GM21381 (cell line): Measurements from ENCODE around the gene SNX22.
A peak's percentile ranks its signal among the peaks of the same experiment; 100 is the strongest.

ENCODE experiments used
- ATAC-seq: cut with Tn5 transposase; IDR thresholded peaks from one replicate; pipeline ENCODE4 v1.9.1; 2021; ENCODE audit warnings: mild to moderate bottlenecking, moderate library complexity; ENCODE audit not compliant: unreplicated experiment

The SNX22 gene

DNA sequence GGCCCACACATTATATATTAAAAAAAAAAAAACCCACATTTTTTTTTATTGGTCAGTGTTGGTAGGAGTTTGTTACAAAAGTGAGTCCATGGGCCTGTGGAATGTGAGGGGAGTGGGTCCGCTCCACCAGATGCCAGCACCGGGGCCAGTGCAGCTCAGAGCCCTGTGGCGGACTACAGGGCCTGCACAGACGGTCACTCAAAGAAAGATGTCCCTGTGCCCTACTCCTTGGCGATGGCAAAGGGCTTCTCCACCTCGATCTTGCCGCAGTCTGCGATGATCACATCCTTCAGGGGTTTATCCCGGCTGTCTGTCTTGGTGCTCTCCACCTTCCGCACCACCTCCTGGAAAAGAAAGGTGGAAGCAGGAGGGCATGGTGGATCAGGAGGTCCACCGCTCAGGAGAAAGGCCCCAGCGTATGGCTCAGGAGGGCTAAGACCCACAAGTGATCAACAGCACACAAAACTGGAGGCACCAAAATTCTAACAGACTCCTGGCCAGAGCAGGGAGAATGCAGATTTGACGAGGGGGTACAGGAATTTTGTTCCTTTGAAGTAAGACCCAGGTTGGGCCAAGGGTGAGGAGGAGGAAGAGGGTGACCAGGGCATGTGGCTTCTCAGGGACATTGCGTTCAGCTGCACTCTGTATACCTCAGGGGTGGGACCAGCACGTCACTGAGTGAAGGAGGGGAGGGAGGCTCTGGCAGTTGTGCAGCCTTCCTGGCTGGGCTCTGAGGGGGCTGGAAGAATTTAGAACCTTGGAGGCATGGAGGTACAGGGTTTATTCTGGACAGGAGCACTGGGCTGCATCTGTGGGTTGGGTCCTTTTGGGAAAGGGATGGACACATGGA, 4.5 kb downstream of the SNX22 start:
- ATAC-seq: no peak

DNA sequence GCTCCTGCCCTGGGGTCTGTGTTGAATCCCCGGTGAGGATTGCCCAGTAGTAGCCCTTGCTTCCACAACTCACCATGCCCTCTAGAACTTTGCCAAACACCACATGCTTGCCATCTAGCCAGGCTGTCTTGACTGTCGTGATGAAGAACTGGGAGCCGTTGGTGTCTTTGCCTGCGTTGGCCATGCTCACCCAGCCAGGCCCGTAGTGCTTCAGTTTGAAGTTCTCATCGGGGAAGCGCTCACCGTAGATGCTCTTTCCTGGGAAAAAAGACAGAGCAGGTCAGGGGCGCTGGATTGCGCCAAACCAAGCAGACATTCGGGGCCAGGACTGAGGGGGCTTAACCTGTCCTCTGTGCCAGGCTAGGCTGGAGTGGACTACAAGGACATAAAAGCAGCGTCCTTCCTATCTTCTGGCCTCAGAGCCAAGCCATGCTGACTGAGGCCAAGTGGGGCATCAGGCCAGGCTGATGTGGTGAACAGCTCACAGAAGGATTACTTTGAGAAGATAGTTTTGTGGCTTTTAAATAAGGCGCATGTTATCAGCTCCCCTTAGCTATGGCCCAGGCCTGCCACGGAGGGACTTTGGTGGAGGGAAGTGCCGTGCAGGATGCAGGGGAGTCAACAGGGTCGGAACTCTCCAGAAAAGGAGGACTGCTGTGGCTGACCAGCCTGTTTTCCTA, 5.3 kb downstream of the SNX22 start:
- ATAC-seq: no peak

DNA sequence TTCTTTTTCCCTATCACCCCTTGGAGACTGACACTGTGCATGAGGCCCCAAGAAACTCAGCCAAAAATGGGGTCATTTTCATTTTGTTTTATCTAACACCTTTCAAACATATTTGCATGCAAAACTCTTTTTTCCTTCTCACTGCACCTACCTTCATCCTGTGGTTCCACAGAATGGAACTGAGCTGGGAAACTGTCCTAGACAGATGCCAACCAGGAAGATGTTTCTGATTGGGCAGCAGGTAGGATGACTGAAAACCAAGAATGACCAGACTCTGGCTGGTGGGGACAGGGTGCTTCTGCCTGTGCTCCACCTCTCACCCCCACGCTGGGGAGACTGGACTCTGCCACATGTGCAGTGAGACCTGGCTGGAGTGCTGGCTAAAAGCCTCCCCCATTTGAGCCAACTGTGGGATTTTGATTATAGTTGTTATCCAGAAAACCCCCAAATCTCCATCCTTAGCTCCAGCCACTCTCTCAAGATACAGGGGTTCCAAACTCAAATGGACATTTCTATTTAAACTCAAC, 6.1 kb downstream of the SNX22 start:
- ATAC-seq: no peak

DNA sequence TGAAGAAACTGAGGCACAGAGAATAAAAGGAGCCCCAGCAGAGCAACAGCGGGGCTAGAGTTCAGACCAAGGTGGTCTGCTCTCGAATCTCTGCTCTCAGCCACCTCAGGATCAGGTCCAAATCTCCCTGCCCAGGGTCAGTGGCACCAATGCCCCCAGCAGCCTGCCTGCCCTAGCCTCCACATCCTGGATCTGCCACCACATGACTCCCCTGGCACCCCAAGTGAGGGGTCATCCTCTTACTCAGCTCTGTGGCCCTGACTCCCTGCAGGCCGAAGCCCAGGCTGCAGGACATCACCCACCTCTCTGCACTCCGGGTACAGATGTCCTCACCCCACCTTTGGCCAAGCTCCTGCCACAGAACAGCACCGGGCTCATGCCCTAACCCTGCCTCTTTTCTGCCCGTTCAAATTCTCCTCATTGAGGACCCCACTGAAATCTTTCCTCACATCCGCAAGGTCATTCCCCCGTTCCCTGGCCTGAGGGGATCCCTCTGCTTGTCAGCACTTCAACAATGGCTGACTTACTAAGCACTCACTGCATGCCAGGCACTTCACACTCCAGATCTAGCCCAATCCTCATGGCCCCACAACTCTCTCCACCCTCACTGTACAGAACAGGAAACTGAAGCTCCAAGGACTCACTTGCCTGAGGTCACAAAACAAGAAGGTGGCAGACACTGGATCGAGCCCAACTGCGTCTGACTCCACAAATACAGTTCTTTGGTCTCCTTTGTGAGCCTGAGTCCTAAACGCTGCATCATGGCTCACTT, 7.0 kb downstream of the SNX22 start:
- no peak for ATAC-seq

DNA sequence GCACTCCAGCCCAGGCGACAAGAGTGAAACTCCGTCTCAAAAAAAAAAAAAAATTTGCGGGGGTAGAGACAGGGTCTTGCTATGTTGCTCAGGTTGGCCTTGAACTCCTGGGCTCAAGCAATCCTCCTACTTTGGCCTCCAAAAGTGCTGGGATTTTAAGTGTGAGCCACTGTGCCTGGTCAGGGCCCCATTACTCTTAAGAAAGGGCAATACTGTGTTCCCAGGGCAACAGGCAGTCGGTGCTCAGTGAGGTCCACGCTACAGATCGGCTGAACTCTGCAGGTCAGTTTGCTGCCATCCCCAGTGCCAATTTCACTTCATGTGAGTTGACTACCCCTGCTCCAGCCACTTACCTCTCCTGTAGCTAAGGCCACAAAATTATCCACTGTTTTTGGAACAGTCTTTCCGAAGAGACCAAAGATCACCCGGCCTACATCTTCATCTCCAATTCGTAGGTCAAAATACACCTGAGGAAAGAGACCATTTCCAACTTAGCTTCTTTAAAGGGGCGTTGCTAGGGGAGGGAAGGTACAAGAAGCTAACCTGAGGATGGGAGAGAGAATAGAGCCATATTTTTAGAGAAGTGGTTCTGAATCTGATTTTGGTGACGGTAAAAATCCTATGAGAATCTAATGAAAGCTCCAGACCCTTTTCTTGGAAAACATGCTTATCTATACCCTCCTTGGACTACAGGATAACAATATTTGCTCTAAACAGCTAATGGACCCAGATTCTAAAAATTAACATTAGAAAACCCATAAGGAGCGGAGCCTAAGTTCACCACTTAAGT, 10.4 kb downstream of the SNX22 start:
- ATAC-seq: no peak

DNA sequence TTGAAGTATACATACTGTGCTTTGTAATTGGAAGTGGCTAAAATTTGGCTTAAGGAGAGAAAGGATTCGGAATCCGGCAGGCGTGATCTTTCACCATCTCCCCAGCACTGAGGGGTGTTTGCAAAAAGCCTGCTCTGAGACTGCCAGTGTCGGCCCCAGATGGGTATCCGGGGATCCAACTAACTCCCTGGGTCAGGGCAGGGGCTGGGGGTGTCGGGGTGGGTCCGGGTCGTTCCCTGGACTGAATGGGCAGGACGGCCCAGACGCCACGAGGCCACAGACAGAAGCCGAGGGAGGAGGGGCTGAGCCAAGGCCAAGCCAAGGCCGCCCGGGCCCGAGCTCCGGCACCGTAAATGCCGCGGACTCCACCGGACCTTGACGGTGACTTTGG, 10.9 kb downstream of the SNX22 start:
- peak; percentile 23 for ATAC-seq

DNA sequence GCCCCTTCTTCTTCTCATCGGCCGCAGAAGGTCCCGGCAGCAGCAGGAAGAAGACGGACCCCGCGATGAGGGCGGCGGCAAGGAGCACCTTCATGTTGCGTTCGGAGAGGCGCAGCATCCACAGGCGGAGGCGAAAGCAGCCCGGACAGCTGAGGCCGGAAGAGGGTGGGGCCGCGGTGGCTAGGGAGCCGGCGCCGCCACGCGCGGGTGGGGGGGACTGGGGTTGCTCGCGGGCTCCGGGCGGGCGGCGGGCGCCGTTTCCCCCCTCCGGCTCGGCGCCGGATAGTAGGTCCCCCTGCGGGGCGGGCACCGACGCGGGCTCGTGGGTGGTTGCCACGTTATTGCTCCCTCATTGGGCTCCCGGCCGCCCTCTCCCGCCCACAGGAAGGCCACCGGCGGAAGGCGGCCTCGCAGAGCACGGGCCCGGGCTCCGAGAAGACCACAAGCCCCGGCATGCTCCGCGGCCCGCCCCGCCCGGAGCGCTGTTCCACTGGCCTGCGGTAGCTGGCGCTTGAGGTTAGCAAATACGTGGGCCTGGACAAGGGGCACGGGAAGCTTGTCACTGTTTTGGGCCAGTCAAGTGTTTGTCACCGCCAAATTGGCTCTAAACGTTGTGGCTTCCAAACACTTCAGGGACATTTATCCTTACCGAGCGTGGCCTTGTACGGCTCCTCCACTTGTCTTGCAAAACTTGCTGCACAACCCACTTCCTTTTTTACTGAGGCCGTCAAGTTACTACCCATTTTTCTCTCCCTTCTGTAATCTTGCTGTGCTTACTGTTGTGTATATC, 11.5 kb downstream of the SNX22 start, which contains the start of gene PPIB:
Gene PPIB, minus strand, starts transcription at position 154 of the 790 bp plus-strand sequence. Its CDS starts 36 bp downstream, at position 118.
- peak; percentile 89 for ATAC-seq

DNA sequence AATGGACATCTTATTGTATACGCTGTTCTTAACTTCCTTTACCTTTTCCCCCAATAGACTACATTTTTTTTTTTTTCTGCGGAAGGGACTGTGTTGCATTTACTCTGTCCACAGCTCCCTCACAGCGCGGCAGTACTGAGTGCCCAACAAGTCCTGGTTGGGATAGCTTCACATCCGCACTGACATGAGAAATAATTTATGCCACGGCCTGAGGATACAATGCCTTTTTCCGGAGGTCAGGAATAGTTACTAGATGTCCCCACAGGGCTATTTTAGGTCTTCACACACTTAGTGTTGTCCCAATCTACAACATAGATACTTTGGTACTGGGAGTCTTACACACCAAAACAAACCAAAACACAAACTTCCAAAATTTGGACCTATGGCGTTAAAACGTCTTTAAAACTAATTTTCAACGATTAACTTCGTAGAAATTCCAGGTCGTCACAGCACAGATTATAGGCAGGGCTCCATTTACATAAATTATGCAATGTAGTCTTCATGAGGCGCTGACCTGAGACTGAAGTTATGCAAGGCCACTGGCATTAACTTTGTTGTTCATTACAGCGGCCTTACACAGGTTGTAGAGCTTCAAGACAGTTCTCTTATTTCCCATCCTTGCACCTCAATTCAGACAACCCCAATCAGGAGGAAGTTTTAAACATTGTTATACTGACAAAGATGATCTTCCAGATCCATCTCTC, 12.3 kb downstream of the SNX22 start:
- no peak for ATAC-seq

DNA sequence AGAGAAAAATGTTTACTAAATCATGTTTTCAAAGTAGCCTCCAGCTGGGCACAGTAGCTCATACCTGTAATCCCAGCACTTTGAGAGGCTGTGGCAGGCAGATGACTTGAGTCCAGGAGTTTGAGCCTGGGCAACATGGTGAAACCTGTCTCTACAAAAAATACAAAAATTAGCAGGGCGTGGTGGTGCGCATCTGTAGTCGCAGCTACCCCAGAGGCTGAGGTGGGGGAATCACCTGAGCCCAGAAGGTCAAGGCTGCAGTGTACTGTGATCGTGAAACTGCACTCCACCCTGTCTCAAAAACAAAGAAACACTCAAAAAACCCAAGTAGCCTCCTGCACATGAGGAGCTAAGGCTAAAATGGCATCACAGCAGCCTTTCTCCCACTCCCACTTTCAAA, 12.9 kb downstream of the SNX22 start:
- no peak for ATAC-seq

DNA sequence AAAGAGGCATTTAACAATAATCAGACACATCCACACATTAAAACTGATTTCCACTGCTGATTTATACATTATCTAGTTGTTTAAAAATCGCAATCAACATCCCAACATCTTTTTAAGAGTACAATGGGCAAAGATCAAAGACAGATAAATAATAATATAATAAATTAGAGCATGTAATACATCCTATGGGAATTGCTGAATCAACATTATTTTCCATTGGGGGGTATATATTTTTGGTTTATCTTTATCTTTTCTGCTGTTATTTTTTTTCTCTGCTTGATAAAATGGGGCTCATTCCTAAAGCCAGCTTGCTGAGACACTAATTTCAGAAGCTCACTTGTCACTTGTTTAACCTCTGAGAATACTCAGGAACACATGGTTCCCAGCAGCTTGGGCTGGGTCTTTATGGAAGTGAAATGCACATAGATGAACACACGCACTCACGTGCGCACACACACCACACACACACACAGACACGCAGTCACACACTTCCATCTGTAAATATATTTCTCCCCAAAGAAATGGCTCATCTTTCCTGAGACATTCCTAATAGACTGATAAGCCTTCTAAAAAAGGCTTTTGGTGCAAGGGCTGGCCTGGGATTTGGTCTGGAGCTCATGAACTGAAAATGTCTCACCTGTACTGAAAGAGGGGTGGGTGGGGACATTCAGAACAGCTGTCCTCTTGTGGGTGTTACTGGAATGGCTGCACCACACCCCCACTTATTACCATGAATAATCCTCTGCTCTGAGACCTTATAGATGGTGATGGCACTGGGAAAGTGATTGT, 14.8 kb downstream of the SNX22 start:
- ATAC-seq: no peak

DNA sequence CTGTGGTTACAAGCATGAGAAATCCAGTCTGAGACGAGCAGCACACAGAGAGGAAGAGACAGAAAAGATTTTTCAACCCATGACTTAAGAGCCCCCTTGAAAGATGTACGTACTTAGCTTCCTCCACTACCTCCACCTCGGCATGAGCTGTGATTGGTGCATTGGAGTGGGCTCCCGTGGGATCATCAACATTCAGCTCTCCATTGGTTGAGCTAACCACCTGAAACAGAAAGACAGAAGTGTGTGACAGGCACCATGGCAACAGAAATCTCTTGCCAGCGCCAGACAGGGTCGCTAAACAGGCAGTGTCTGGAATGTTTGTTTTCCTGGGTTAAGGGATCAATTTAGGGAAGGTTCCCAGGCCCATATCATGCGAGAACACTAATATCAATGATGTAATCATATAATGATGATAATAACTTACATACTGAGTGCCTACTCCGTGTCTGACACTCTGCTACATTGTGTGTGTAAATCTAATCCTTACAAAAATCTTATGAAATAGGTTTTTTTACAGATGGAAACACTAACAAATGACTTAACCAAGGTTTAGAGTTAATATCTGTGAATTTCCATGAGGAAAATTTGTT, 28.8 kb downstream of the SNX22 start:
- peak; percentile 57 for ATAC-seq

DNA sequence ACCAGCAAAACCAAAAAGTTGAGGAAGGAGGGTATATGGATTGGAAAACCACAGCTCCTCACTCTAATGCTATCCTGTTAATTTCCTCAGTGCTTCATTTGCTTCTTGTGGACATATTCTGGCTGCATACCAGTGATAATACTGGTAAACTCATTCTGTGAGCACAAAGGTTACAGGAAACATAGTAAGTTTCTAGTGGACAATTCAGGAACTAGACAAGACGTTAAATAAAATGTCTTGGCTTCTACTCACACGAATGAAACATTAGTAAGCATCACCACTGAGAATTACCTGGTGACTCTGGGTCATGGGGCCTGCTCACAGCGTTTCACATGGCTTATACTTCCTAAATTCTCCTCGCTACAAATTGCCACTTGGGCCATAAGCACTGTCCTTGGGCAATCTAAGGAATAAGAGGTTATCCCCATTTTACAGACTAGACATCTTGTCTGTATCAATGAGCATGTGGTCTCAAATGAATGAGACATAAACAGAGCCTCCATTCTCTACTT, 31.4 kb downstream of the SNX22 start:
- ATAC-seq: no peak

DNA sequence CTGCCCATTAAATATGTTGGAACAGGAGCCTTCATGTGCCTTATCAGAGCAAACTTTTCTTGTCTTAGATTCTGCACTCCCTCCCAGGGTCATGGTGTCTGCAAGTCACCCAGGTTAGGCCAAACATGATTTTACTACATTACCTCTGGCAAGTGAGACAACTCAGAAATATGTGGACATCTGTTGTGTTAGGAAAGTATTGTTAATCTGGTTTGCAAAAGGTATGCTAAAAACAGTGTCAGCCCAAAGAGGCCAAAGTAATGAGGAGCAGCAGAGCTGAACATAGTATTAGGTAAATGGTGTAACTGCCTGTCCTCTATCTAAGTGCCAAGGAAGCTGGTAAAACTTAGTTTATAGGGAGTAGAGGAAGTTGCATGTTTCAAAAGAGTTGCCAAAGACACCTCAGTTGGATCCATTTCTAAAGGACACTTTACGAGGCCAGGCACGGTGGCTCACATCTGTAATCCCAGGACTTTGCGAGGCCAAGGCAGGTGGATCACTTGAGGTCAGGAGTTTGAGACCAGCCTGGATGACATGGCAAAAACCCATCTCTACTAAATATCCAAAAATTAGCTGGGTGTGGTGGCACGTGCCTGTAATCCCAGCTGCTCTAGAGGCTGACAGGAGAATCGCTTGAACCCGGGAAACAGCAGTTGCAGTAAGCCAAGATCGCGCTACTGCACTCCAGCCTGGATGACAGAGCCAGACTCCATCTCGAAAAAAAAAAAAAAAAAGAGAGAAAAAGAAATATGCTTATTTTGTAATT, 33.8 kb downstream of the SNX22 start:
- no peak for ATAC-seq

DNA sequence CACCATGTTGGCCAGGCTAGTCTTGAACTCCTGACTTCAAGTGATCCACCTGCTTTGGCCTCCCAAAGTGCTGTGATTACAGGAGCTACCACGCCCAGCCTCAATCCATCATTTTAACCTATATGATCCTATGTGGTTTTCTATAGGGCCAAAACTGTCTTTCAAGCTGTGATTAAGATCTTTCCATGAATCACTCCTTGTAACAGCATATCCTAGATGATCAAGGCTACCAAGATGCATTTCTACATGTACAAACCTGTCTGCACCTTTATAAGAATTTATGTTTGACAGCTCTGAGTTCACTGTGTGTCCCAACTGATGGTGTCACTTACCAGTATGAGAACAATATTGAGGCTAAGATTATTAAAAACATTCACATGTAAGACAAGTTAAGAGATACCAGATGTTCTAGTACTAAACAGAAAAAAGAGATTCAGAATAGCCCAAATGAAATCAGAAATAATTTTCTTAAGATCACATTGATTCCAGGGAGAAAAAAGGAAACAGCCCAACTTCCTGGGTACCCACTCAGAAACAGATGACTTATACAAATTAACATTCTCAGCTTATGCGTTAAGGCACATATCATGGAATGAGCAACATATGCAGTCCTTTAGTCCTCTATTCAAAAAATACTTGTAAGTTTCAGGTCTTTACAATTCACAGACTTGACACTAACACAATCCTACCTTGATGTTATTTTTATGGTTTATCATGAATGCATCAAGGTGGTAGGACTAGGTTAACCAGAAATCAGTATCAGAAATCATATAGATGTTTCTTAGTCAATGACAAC, 36.1 kb downstream of the SNX22 start:
- ATAC-seq: no peak

DNA sequence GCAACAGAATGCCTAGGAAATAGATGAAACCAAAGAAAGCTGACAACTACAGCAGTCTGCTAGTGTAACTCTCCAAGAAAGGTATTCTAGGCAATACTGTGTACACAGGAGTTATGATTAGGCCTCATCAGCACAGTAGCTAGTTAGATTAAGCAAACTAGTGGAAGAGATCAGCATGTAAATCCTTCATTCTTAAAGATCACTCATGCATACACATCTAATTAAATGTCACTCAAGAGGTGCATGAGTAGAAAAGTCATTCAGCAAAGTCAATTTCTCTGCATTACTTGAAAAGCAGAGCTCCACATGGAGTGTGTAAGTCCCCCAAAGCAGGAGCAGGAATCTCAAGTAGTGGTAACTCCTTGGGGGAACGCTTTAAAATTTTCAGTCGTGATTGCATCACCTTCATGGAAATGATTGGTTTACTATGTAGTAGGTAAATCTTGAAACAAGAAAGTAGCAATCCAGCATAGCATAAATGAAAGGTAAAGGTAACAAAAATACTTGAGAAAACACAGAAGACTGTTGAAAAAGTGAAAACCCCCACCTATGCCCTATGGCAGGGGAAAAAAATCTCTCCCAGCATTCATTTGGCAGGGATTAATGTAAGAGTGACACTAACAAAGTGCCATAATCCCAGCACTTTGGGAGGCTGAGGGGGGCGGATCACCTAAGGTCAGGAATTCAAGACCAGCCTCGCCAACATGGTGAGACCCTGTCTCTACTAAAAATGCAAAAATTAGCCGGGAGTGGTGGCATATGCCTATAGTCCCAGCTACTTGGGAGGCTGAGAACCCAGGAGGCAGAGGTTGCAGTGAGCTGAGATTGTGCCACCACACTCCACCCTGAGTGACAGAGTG, 40.7 kb downstream of the SNX22 start:
- no peak for ATAC-seq
